H4 (cell line): ENCODE results near the gene ZNF516. TPM values are rescaled to one million over a fixed set of nuclear protein-coding genes. Genes with fewer than 3 reads are reported as not detected.

Source experiments
- DNase-seq: peaks from one replicate; pipeline ENCODE4 v3.0.0-alpha.2; 2015; ENCODE audit warnings: low spot score
- total RNA-seq: library from RNA; depleted of rRNA; stranded (reverse); fragments of >200 nt; shearing (Covaris generic); gene quantifications from 2 replicates; pipeline ENCODE4 v1.2.3, GENCODE V29; 2014

ZNF516 gene
- total RNA-seq, 1 experiment from 2014 or later = 7.0 TPM

GRCh38 chr18:76422121-76422520 is 72.9 kb downstream of the ZNF516 start:
- no peak for DNase-seq

DNA sequence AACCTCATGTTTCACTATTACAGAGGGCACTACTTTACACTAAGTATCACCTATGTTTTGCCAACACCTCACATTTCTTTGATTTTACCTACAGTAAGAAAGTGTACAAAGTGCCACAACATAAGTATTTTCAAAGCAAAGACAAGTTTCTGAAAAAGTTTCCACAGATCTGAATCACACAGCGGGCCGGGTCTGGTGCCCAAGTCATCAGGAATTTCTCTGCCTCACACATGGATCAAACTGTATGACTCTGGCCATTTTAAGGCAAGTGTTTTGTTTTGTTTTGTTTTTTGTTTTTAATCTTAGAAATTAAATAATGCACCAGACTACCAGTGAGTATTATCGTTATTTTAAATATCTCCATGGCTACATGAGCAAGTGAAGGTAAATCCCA is 73.4 kb downstream of the ZNF516 start:
- DNase-seq = no peak

DNA sequence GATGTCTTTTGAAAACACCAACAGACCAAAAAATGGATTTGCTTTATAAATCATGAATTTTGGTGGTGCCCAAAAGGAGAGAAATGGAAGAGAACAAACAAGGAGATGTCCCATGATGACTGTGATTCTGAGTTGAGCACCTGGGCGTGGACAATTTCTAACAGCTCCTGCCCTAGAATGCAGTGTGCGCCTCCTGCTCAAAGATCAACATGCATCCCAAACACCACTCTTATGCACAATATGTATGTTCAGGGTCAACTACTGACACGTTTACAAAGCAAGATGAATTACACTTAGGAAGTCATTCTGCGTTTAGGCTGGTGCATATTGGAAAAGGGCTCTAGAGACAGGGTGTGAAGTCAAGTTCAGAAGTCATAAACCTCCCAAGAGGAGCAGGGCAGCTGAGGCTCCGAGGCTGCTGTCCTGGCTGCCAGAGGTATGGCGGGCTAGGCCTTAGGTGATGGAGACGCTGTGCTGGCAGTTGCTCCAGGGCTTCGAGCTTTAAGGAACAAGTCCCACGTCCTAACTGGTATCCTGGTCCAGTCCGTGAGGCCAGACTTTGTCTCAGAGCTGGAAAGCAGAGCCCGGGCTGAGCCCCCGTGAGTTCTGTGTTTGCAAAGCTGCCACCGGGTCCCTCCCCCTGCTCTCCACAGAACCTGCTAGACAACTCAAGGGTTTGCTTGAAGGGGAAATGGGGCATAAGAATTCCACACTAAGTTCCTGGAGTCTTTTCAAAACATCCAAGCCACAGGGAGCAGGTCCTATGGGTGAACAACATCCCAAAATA is 74.0 kb downstream of the ZNF516 start:
- DNase-seq = no peak

- no peak for DNase-seq
Observed at GRCh38 chr18:76419811-76420210, 75.2 kb downstream of the ZNF516 start.

DNA sequence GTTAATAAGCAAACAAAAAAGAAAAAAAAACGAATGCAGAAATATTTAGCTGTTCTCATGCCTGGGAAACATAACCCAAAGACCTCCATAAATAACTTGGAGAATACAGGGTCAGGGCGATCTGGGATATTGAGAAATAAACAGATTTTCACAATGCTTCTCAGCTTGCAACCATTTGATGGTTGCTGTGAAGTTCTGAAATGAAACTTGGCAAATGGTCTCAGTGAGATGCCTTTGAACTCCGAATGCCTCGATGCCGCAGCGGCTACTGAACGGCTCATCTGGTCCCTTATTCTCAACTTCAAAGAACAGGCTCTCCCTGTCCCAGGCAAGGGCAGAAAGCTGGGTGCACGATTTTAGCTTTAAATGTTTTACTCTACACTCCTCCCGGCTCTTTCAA is 78.1 kb downstream of the ZNF516 start:
- DNase-seq = no peak

- DNase-seq = no peak
Observed at GRCh38 chr18:76414936-76415621, 80.0 kb downstream of the ZNF516 start.

DNA sequence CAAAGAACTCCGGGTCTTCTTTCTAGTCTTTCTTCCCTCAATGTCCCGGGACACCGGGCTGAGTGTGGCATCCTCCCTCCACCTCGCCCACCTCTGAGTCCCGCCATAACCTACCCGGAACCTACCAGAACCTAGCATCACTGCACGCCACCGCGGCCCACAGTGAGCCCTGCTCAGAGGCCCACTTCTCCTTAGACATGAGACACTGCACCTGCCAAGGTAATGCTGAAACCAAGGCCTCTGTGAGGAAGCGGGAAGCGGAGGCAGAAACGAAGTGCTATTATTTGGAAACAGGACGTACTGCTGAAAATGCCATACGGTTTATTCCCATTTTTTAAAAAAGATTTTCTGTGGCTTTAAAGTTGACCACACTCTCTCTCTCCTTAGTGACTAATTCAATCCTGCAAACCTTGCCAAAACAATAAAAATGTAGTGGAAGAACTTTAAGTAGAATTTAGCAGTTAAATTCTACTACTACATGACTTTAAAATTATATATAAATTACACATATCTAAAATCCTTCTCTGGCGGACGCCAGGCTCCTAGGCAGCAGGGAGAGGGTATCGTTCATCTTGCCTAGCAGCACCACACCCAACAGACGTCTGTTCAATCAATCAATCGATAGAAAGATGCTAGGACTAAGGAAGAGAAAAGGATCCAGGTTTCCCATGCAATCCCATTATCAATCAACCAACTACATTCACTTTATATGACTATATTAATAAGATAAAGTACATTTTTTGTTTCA is 82.0 kb downstream of the ZNF516 start:
- no peak for DNase-seq

DNA sequence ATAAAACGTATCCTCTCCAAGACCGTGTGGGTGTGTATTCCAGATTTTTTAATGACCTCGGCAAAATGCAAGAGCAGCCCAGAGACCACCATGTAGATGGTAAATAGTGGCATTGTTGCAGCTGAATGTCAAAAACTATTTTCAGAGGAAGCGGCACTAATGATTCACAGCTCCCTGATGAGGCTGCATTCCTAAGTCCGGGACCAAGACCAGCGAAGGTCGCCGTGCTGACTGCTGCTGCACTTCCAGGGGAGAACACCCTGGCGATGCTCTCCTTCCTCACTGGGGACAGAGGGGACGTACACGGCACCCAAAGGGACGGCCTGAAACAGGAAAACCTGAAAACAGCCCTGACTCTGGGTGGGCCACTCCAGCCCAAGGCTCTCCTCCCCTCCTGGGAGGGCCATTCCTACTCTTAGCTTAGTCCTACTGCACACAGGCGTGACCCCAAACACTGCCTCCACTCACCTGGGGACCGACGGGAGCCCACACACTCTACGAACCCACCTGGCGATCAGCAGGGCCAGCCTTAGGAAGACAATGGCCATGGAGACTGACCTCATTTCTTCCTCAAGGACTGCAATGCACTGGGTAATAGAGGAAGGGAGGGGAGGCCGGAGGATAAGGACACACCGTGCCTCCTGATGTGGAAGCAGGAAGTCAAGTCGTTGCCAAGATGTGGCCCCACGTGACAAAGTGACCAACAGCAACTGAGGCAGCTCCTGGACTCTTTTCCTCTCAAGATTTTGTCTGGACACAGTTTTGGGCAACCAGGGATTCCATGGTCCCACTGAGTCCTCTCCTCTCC is 82.8 kb downstream of the ZNF516 start:
- DNase-seq = no peak

DNA sequence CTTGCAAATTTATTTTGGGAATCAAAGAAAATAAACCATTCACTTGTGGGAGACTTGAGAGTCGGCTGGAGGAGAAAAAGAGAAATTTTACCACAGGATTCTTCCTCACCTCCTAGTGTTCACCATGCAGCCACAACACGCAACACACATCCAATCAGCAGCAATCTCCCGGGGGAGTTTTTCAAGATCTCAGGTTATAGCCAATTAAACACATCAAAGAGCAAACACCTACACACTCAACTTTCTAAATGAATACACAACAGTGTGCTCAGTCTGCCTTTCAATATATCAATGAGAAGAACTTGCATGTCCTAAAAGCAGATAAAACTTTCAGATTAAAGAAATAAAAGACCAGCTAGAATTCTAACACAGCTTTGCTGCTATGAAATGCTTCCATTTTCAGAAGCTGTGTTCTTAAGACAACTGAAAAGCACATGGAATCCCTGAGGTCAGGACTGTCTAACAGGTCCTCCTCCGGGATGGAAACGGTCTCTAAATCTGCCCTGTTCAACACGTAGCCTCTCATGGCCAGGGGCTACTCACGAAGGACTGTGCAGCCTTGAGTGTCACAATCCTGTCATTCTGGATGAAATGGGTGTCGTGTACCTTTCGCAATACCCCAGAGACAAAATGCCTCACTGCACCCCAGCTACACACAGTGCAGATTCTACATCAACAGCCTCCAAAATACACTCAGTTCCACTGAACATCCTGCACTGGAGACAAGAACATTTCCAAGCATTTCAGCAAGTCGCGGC is 84.2 kb downstream of the ZNF516 start:
- no peak for DNase-seq

DNA sequence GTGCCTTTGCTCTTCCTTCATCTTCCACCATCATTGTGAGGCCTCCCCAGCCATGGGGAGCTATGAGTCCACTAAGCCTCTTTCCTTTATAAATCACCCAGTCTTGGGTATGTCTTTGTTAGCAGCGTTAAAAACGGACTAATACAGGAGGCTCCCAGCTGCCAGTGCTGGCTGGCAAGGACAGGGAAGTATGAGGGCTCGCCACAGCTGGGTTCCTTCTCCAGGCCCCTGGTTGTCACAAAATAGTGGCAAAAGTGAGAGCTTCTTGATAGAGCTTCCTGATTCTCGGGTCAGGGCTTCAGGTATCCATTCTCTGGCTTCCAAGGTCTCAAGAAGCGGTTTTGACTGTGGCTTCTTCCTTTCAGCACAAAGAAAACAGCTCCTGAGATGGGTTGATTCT is 85.0 kb downstream of the ZNF516 start:
- no peak for DNase-seq

GRCh38 chr18:76408480-76409067 is 86.5 kb downstream of the ZNF516 start:
- DNase-seq = no peak

DNA sequence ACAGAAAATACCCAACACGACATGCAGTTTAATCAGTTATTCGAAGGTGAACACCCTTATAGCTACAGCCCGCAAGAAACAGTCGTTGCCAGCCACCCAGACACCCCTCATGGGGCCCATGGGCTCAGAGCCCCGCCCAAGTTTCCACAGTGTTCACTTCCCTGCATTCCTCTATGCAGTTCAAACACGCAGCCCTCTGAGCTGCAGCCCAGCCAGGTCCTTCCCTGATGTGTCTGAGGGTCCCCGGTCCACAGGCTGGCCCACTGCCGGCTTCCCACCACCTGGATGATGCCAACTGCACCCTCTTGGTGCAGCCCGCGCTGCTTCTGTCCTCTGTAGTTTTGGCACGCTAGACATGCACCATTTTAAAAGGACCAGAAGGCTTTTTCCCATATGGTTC is 87.4 kb downstream of the ZNF516 start:
- no peak for DNase-seq

DNA sequence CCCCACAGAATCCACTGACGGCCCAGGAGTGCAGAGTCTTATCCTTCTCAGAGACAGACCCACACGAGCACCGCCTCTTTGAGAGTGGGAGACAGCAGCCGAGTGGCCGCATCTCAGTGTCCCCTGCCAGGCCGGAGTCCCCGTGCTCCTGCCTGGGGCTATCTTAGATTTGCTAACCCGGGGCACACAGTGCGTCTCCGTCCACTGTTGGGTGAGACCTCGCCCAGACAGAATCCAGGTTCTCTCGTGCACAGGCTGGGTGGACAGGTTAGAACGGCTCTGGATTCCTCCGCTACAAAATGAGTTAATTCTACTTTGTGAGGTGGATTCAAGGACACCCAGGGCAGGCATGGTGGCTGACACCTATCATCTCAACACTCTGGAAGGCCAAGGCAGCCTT is 88.3 kb downstream of the ZNF516 start:
- DNase-seq = no peak

DNA sequence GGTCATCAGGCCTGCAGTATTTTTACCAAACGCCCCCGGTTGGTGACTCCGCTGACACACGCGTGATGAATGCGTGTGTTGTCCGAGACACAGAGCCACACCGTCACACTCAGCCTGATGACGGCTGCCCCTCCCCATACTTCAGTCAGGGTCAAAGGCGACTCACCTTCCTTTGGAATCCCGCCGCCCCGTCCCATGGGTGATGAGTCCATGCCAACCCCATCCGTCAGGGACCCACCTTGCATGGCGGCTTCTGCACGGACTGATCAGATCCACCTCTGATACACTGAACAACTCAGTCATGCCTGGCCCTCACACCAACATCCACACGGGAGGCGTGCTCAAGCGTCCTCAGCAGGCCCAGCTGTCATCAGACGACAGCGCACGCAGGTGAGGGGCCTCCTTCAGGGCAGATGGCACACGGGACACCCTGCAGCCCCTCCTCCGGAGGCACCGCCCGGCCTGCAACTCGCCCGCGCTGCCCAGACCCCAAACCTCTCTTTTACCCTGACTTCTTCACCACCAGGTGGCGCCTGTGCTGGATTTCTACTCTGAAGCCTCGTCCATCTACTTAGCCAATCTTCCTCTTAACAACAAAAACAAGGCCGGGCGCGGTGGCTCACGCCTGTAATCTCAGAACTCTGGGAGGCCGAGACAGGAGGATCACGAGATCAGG is 89.2 kb downstream of the ZNF516 start:
- no peak for DNase-seq

GRCh38 chr18:76405280-76405679 is 89.8 kb downstream of the ZNF516 start:
- DNase-seq = no peak

DNA sequence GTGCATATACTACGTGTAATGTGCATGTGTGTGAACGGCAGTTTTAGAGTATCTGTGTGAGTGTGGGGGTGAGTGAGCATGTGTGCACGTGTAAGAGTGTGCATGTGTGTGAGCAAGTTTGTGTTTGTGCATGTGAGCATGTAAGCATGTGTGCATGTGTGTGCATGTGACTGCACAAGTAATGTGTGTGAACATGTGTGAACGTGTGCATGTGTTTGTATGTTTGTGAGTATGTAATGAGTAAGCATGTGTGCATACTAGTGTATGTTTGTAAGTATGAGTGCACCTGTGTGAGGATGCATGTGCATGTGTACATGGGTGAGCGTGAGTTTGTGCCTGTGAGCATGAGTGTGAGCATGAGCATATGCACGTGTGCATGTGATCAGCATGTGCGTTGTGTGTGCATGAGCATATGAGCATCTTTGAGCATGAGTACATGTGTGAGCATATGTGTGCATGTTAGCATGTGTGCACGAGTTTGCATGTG is 90.7 kb downstream of the ZNF516 start:
- no peak for DNase-seq

GRCh38 chr18:76402026-76402990 is 92.7 kb downstream of the ZNF516 start:
- DNase-seq = no peak

DNA sequence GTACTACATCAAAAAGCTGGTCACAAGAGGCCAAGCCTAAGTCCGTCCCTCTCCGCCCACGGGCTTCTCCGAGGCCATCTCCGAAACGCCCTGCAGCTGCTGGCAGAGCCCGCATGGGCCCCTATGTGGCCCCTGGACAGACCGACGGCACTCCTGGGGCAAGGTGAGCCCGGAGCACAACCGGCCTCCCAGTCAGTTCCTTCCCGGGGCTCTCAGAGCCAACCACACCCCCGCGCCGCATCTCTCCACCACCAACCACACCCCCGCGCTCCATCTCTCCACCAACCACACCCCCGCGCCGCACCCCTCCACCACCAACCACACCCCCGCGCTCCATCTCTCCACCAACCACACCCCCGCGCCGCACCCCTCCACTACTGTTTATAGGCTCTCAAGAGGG is 93.5 kb downstream of the ZNF516 start:
- DNase-seq = no peak
